Astrocyte of the hippocampus (primary cell): Measurements from ENCODE around the gene EML6.

ENCODE experiments used
- DNase-seq: peaks from one replicate; pipeline ENCODE4 v3.0.0; 2011; ENCODE audit warnings: low read depth, low spot score

EML6 gene

DNA sequence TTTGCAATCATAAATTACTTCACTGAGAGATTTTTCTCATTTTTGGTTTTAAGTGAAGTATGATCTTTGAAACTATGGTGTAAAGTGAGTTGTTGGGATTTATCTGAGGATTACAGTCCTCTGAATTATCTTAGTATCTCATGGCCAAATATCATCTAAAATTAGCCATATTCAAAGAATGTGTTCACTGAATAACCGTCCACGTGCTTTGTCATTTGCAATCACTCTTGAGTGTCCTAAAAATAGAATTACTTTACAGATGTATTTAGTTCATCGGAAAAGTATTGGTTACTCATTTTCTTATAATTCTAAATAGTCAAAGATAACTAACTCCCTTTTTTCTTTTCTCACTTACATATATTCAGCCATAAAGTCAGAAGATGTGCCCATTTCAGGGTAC is 185.5 kb downstream of the EML6 start:
- no peak for DNase-seq

DNA sequence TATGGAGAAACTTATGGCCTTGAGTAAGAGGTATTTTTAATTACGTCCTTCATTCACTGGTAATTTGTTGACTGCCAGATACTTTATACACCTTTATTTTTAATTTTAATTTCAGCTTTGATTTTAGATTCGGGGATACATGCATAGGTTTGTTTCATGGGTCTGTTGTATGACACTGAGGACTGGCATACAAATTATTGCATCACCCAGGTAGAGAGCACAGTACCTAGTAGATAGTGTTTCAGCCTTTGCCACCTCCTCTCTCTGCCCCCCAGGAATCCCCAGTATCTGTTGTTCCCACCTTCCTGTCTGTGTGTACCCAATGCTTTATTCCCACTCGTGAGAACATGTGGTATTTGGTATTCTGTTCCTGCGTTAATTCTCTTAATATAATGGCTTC is 188.8 kb downstream of the EML6 start:
- no peak for DNase-seq

DNA sequence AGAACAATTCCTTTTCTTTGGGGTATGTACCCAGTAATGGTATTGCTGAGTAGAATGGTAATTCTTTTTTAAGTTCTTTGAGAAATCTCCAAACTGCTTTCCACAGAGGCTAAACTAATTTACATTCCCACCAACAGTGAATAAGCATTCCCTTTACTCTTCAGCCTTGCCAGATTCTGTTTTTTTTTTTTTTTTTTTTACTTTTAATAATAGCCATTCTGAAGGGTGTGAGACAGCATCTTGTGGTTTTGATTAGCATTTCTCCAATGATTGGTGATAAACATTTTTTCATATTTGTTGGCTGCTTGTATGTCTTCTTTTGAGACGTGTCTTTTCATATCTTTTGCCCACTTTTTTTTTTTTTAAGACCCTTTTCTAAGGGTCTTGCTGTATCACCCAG is 189.4 kb downstream of the EML6 start:
- DNase-seq: no peak

DNA sequence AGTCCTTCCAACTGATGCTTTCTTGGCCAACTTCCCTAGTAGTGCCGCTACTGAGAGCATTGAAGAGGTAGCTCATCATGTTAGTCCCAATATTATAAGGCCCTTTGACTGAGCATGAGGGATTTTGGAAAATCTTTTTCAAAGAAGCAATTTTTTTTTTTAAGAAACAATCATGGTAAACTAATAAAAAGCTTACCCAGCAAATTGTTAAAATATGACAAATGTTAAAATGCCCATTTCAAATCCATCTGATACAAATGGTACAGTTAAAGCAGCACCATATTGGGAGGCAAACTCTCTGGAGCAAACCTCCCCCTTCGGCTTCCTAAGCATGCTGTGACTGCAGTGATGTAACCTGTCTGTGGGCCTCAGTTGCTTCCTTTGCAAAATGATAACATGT is 191.2 kb downstream of the EML6 start:
- no peak for DNase-seq

DNA sequence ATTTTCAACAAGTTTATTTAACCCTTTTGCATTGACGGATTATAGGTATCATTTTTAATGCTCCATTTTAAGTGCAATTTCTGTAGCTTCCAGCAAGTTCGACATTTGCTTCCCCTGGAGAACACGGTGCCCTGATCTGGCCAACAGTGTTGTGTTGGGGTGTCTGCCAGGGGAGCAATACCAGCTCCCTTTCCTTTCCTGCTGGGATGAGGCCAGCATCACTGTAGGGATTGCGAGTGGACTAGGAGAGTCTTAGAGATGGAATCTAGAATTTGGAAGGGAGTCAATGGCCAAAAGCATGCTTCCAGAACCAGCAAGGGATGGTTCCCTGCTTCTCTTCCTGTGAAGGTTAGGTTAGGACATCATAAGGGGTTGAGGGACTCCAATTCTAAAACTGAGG is 191.6 kb downstream of the EML6 start:
- no peak for DNase-seq

DNA sequence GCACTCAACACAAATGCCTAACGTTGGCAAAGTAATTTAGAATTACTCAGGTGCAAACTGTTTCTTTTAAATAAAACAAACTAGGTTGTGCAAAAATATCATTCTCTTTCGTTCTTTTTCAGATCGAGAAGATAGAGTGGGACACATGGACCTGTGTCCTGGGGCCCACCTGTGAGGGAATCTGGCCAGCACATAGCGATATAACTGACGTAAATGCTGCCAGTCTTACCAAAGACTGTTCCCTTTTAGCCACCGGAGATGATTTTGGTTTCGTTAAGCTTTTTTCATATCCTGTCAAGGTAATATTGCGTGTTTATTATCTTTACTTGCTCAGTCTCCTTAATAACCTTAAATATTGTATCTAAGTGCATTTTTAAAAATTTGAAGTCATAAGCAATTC is 193.2 kb downstream of the EML6 start:
- DNase-seq: no peak

DNA sequence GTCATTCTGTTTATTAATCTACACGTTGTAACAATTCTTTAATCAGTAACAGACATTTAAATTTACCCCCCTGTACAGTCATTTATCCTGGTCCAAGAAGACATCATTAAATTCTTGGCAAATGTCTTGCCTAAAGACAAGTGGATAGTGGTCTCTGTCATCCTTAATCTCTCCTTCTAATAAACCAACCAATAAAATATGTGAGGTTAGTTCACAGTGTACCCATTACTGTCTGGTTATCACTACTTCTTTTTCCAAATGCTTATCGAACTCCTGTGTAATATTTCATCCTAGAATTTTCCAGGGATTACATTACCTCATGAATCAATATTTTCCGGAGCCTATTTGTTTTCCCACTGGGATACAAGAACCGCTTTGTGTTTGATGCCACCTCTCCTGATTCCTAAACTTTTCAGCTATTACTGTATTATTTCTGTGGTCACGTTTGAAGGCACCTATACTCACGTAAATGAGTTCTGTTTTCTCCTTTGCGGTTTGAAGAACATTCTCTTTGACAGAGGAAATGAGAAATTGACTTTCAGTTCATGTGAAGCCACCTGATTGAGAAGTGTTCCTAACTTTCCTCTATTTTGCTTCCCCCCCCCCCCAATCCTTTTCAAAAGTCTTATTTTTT is 195.3 kb downstream of the EML6 start:
- DNase-seq: no peak

DNA sequence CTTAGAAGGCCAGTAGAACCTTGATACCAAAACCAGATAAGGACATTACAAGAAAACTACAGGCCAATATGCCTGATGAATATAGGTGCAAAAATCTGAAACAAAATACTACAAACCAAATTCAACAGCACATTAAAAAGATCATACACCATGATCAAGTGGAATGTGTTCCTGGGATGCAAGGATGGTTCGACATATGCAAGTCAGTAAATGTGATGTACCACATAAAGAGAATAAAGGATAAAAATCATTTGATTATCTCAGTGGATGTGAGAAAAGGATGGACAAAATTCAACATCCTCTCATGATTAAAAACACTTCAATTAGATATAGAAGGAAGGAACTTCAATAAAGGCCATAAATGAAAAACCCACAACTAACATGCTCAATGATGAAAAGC is 197.2 kb downstream of the EML6 start:
- DNase-seq: no peak

DNA sequence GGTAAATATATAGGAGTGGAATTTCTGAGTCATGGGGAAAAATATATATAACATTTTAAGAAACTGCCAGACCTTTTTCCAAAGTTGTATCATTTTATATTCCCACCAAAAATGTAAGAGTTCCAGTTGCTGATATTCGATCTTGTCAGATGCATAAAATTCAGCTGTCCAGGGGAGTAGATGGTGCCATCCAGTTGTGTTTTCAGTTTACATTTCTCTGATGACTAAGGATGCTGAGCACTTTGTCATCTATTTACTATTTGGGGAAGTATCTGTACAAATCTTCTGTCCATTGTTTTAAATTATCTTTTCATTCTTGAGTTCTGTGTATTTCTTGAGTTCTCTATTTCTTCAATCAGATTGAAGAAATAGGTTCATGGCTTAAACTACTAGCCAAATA is 200.7 kb downstream of the EML6 start:
- no peak for DNase-seq

DNA sequence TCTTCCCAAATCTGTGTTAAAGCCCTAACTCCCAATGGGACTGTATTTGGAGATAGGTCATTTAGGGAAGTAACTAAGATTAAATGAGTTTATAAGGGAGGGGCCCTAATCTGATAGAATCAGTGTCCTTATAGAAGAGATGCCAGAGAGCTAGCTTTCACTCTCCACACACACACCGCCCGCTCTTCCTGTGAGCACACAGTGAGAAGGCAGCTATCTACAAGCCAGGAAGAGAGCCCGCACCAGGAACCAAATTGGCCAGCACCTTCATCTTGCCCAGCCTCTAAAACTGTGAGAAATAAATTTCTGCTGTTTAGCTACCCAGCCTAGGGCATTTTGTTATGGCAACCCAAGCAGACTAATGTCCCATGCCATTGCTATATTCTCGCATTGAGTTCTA is 201.6 kb downstream of the EML6 start:
- no peak for DNase-seq

DNA sequence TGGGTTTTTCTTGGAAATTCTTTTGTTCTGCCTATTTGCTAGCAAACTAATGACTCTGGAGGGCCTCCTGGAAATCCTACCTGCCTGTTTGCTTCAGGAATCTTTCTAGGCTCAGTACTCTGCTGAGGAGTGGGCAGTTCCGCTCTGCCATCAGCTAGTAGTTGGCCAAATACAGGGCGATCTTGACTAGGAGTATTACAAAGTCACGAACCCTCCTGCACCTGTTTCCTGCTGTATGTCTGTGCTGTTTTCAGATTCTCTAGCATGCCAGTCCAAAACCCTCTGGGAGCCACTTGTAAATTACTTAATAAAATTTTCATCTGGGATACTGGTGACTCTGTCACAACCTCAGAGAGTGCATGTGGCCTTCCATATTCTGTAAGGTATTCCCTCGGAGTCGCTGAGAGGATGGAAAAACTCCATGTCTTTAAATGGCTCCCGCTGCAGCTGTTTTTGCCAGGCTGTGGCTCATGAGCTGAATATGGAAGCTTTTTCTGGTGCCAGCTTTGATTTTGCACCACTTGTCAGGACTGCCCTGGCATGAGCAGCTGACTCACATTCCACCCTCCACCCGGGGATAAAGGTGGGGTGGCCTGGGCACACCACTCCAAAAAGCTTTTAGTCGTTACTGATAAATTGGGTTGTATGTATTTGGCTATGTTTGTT is 203.8 kb downstream of the EML6 start:
- no peak for DNase-seq

DNA sequence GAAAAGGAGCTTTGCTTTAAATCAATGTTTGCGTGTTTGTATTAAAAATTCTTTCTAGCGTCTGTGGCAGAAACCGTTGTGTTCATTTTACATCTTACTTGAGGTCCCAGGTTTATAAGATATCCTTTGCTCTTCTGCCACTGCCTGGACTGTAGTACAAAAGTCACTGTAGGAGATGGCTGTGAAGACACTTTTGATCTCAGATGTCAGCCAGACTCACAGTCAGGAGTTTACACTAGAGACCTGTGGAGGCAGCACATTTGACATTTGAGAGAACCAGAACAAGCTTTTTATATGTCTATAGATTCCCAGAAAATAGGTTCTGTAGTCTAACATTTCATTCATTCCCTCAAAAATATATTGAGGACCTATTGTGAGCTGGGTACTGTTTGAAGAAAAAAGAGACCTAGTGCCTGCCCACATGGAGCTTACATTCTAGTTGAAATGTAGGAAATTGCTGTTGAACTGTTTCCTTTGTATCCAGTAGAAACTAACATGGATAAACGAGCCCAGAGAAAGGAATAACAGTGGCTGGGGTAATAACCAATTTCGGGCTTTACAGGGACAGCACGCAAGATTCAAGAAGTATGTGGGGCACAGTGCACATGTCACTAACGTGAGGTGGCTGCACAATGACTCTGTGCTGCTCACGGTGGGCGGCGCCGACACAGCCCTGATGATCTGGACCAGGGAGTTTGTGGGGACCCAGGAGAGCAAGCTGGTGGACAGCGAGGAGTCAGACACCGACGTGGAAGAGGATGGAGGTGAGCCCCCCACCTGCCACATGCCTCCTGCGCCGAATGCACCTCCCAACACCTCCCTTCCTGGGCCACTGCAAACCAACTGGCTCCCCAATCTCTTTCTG is 204.5 kb downstream of the EML6 start:
- no peak for DNase-seq

DNA sequence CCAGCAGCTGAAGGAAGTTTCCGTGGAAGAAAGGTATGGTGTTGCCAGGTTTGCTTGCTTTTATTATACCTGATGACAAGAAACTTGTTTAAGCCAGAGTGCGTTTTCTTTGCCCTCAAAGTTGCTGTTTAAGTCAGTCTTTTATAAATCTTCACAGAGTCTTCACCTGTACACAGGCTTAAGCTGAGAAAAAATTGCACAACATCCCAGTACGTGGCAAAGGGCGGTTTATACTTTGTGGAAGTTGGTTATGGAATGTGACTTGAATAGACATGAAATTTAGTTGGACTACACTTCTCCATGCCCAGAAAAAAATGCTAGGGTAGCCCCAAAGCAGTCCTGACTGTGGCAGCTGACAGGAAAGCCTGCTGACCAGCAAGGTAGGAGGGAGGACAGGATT is 205.3 kb downstream of the EML6 start:
- no peak for DNase-seq

DNA sequence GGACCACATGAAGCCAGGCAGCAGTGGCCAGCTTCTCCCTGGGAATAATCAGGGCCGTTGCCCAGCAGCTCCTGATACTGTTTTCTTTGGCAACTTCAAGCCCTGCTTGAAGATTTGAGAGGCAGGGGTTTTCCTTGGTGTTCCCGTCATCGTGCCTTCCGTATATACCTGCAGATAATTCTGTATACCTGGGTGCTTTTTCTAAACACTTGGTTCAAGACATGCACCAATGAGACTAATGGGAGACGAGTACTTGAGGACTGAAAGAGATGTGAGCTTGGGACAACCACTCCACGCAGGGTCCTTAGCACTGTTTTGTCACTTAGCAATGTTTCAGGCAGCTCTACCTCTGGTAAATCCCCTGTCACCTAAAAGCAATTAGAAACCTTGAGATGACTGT is 208.0 kb downstream of the EML6 start:
- no peak for DNase-seq

DNA sequence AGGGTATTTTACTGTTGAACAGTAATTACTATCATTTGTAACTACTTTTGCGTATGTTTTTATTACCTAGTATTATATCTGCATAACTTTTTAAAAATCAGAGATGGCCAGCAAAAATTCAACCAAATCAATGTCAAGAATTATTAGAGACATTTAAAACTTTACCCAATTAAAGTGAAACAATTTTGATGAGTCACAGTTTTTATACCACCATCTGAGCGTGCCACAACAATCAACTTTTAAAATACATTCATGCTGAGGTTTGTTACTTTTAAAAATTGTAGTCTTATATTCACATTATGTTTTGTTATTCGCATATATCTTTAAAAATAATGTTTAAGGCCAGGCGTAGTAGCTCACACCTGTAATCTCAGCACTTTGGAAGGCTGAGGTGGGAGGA is 211.9 kb downstream of the EML6 start:
- DNase-seq: no peak

DNA sequence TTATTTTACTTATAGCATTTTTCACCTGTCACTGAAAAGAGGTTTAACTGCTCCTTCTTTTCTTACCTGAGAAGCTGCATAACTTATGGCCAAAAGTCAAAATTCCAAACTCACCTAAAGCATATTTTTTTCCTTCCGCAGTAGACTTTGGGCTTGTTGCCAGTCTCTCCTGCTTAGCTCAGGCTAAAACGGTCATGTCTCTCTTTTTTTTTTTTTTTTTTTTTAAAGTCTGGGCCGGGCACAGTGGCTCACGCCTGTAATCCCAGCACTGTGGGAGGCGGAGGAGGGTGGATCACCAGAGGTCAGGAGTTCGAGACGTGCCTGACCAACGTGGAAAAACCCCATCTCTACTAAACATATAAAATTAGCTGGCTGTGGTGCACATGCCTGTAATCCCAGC is 213.3 kb downstream of the EML6 start:
- no peak for DNase-seq

DNA sequence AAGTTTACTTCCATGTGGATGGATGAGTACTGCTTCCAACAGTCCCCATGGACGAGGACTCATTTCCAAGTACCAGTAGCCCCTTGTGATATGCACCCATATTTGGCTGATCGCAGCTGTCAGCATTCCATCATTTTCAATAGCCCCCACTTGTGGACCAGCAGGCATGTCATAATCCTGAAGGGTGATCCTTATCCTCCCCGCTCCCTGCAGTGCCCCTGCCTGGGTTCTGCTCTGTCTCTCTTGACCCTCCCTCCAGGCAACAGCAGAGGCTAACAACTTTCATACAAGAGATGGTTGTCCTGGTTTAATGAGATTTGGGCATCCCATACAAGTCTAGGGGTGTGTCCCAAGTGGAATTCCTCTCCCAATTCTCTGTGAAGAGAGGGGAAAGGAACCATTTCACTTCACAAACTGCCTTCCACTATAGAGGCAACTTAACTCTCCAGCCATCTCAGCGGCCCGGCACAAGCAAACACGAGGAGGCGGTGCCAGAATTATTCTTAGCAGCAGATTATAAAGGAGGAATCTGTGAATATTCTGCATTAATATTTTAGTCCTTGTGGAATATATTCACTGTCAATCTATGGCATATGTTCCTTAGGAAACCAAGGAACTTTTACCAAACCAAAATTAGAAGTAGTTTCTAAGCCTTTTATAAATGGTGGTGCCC is 216.1 kb downstream of the EML6 start:
- no peak for DNase-seq

DNA sequence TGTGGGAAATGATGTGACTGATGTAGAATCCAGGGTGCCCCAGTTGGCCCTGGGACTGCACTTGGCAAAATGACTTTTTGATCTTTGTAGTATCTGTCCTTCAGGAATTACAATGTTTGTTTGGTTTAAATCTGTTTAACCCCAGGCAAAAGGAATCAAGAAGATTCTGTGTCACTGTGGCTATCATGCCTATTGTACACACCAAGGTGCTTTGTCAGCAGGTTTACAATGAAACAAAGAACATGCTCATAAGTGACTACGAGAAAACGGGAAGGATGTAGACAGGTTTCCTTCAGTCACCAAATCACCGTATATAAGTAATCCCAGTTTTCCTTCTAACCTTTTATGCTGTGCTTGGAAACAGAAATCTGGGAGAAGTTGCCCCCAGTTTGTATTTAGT is 217.3 kb downstream of the EML6 start:
- DNase-seq: no peak

DNA sequence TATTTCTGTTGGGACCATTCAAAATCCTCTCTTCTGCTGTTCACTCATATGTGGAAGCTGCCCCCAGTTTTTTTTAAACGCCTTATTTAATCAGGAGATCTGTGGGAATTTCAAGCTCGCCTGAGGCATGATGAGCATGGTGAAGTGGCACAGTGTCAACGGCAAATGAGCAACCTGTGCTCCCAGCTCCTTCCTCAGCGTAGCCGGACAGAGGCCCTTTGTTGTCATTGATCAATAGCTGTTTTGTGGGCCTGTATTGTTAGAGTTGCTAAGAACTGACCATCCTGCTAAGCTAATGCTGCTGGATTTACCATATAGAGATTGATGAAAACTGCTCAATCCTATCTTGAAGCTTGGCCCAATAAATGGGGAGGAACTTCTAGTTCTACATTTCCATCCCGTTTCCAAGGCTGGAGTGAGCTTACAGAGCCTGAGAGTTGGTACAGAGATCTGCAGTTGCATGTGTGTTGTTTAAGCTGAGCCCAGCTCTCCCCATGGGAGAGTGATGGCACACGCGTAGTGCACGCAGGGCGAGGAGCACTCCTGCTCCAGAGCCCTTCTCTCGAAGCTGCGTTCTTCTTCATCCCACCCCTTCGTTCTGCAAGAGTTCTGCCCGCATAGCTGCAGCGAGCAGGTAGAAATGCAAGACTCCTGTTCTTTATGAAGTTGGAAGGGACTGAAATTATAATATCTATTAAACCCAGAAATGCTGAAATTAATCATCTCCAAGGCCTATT is 218.0 kb downstream of the EML6 start:
- DNase-seq: no peak

DNA sequence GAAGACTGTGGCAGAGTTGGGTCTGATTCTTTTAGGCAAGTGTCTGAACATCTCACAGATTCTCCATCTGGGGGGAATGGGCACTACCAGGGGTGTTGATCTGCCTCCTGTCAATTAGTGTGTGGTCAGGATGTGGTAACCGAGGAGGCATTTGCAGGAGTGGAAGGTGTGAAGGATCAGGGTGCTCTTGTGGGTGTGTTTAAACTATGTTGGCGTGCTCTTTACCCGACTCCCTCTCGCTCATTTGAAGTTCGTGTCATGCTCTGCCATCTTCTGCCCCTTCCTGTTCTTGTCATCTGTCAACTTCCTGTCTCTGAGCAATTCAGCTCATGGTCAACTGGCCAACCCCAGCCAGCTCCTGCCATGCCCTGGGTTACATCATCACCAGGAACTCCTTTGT is 218.9 kb downstream of the EML6 start:
- DNase-seq: no peak

DNA sequence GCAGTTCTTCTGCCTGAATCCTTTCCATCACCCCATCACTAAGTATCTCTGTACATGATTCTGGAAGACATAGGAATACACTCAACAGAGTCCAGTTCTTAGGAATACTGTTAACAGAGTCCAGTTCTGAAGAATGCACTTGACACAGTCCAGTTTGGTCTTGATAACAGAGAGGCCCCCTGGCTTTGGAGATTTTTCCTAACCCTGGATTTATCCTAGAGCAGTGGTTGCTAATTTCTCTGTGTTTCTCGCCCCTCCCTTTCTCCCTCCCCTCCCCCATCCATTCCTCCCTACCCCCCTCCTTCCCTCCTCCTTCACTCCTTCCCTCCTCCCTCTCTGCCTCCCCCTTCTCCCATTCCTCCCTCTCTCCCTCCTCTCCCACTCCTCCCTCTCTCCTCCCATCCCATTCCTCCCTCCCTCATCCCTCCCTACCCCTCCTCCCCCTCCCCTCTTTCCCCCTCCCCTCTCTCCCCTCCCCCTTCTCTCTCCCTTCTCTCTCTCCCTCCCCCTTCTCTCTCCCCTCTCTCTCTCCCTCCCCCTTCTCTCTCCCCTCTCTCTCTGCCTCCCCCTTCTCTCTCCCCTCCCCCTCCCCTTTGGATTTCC is 221.4 kb downstream of the EML6 start:
- DNase-seq: no peak
